A549 (cell line): ENCODE measurements around the gene CLDND1. TPM values are rescaled to one million over a fixed set of nuclear protein-coding genes. Genes with fewer than 3 reads are reported as not detected.
"Not testable (repeated sequence)": the region's sequence is repeated elsewhere in the genome, so short reads cannot be mapped to it uniquely, and the experiment has no call there.

Source experiments
- ATAC-seq, 2 experiments: fragments of 200-7000 bp in 1 of 2; fragments of >200 bp in 1 of 2; cut with Nextera tagmentation in 1 of 2; cut with Tn5 transposase in 1 of 2; 3 replicates each; pipeline versions ENCODE4 v1.8.0 to v1.9.1; 2018 to 2020; ENCODE audit warnings: mild to moderate bottlenecking in 1 of 2, moderate library complexity in 1 of 2
- CTCF ChIA-PET: fragments of 300-600 bp; sonication (Branson Sonifier 250); formaldehyde crosslinking; extraction: SDS; loops from one replicate; lab custom pipeline; 2021; ENCODE audit warnings: antibody characterized with exemption, inconsistent platforms; lab: Yijun Ruan, JAX
- POLR2A ChIA-PET: fragments of 350-600 bp; formaldehyde crosslinking; extraction: SDS; loops from one replicate; lab custom pipeline; 2021; ENCODE audit warnings: antibody characterized with exemption, inconsistent platforms; lab: Yijun Ruan, JAX
- DNase-seq, 2 experiments: peaks; one replicate each; pipeline versions ENCODE4 v3.0.0 to v3.0.0-alpha.2; 2011 to 2016; ENCODE audit warnings: low read depth in 1 of 2, low spot score in 1 of 2
- FAIRE-seq: peaks from 2 replicates; lab custom pipeline; 2011; peaks lifted over from hg19 to GRCh38; lab: Jason Lieb, UNC
- H3K27ac ChIP-seq, 2 experiments: fragments of >200 bp; sonication (Bioruptor Twin); formaldehyde crosslinking; 3 replicates each; pipeline ENCODE4 v1.5.1; 2016 to 2017
- H3K4me1 ChIP-seq: fragments of >200 bp; sonication (Bioruptor Twin); formaldehyde crosslinking; 3 replicates; pipeline ENCODE4 v1.6.1; 2016
- H3K4me2 ChIP-seq: fragments of >200 bp; sonication (Bioruptor Twin); formaldehyde crosslinking; 3 replicates; pipeline ENCODE4 v1.6.1; 2016
- H3K4me3 ChIP-seq: fragments of >200 bp; sonication (Bioruptor Twin); formaldehyde crosslinking; 3 replicates; pipeline ENCODE4 v1.5.1; 2016
- H3K9me3 ChIP-seq: fragments of >200 bp; sonication (Bioruptor Twin); formaldehyde crosslinking; 3 replicates; pipeline ENCODE4 v1.6.1; 2016
- BCL3 ChIP-seq: fragments of >200 bp; sonication (Bioruptor Twin); formaldehyde crosslinking; IDR thresholded peaks from 3 replicates; pipeline ENCODE4 v1.6.1; 2016
- BHLHE40 ChIP-seq: IDR thresholded peaks from 2 replicates; pipeline ENCODE4 v1.6.1; 2012; ENCODE audit warnings: low read depth, low read length, inconsistent platforms
- CBX2 ChIP-seq: fragments of 200-600 bp; sonication (generic); IDR thresholded peaks from 2 replicates; pipeline ENCODE4 v1.6.1; 2016; ENCODE audit warnings: low read depth, mild to moderate bottlenecking, borderline replicate concordance
- CEBPB ChIP-seq, 2 experiments: fragments of >200 bp in 1 of 2; sonication (Bioruptor Twin) in 1 of 2; formaldehyde crosslinking in 1 of 2; IDR thresholded peaks; 2 replicates each; pipeline ENCODE4 v1.6.1; 2012 to 2016
- CTCF ChIP-seq: fragments of >200 bp; sonication (Bioruptor Twin); formaldehyde crosslinking; IDR thresholded peaks from 3 replicates; pipeline ENCODE4 v1.5.1; 2016
- E2F6 ChIP-seq: IDR thresholded peaks from 2 replicates; pipeline ENCODE4 v1.6.1; 2012; ENCODE audit warnings: low read depth, borderline replicate concordance
- EHF ChIP-seq: fragments of 250-450 bp; sonication (Bioruptor Pico); IDR thresholded peaks from 2 replicates; pipeline ENCODE4 v1.5.0; 2020; ENCODE audit warnings: mild to moderate bottlenecking
- EHMT2 ChIP-seq: fragments of 200-600 bp; sonication (generic); IDR thresholded peaks from 2 replicates; pipeline ENCODE4 v1.6.1; 2016; ENCODE audit warnings: antibody characterized with exemption, low read depth, mild to moderate bottlenecking, moderate library complexity
- FOSL2 ChIP-seq, 2 experiments: fragments of 450-650 bp in 1 of 2; fragments of >200 bp in 1 of 2; sonication (Bioruptor Twin) in 1 of 2; formaldehyde crosslinking; IDR thresholded peaks; 2 replicates each; pipeline versions ENCODE4 v1.5.0 to v1.6.1; 2016 to 2020; ENCODE audit warnings: mild to moderate bottlenecking in 1 of 2, moderate library complexity in 1 of 2
- HEYL ChIP-seq: fragments of 250-450 bp; sonication (Bioruptor Pico); IDR thresholded peaks from 2 replicates; pipeline ENCODE4 v1.8.0; 2021; ENCODE audit warnings: mild to moderate bottlenecking, moderate library complexity
- HOXA7 ChIP-seq: fragments of 250-450 bp; sonication (Bioruptor Pico); IDR thresholded peaks from 2 replicates; pipeline ENCODE4 v1.5.0; 2020; ENCODE audit warnings: mild to moderate bottlenecking, moderate library complexity
- HOXB5 ChIP-seq: fragments of 250-450 bp; sonication (Bioruptor Pico); IDR thresholded peaks from 2 replicates; pipeline ENCODE4 v1.5.0; 2020; ENCODE audit warnings: mild to moderate bottlenecking, moderate library complexity
- MAFK ChIP-seq: fragments of 450-650 bp; IDR thresholded peaks from 2 replicates; pipeline ENCODE4 v1.6.1; 2014; ENCODE audit not compliant: partially characterized antibody
- MAZ ChIP-seq: fragments of 150-350 bp; IDR thresholded peaks from 2 replicates; pipeline ENCODE4 v1.6.1; 2014; ENCODE audit warnings: antibody characterized with exemption, low read depth, low read length, borderline replicate concordance
- POLR2A ChIP-seq: IDR thresholded peaks from 2 replicates; pipeline ENCODE4 v1.6.1; 2012; ENCODE audit warnings: mild to moderate bottlenecking, low read length
- RARB ChIP-seq: fragments of 250-450 bp; sonication (Bioruptor Pico); IDR thresholded peaks from 2 replicates; pipeline ENCODE4 v1.8.0; 2021; ENCODE audit warnings: mild to moderate bottlenecking, moderate library complexity
- RCOR1 ChIP-seq: fragments of 150-350 bp; IDR thresholded peaks from 2 replicates; pipeline ENCODE4 v1.6.1; 2014; ENCODE audit warnings: antibody characterized with exemption, low read length, low read depth
- RFX5 ChIP-seq: fragments of 450-650 bp; IDR thresholded peaks from 2 replicates; pipeline ENCODE4 v1.7.1; 2014; ENCODE audit warnings: antibody characterized with exemption, mild to moderate bottlenecking, moderate library complexity
- SMC3 ChIP-seq: fragments of >200 bp; sonication (Bioruptor Twin); formaldehyde crosslinking; IDR thresholded peaks from 3 replicates; pipeline ENCODE4 v1.6.1; 2018; ENCODE audit warnings: inconsistent platforms
- SREBF2 ChIP-seq: fragments of 450-650 bp; IDR thresholded peaks from 2 replicates; pipeline ENCODE4 v1.6.1; 2014; ENCODE audit warnings: mild to moderate bottlenecking, moderate library complexity
- TP53 ChIP-seq: fragments of 250-450 bp; sonication (Bioruptor Pico); IDR thresholded peaks from 2 replicates; pipeline ENCODE4 v1.5.0; 2021; ENCODE audit warnings: mild to moderate bottlenecking, moderate library complexity
- ZC3H11A ChIP-seq: fragments of 450-650 bp; IDR thresholded peaks from 2 replicates; pipeline ENCODE4 v1.6.1; 2014; ENCODE audit warnings: antibody characterized with exemption, mild to moderate bottlenecking
- WGBS: methylation state at CpG from one replicate; pipeline ENCODE4 v1.1.6; 2017; ENCODE audit errors: missing lambda C conversion rate; 5-methylcytosine and 5-hydroxymethylcytosine counted together
- polyA plus RNA-seq, 4 experiments: library from polyadenylated mRNA; depleted of rRNA in 3 of 4; stranded (reverse); fragments of >200 nt; fragmentation: RNase III in 1 of 4; extraction: RNeasy Plus Mini Kit Qiagen cat#74134 plus additional on column Dnase treatment in 1 of 4; gene quantifications; 2 replicates in 3 of 4; 3 replicates in 1 of 4; pipeline ENCODE4 v1.2.3, GENCODE V29; 2011 to 2017
- TF ChIP-seq, protein P1 (sequence below): fragments of 250-450 bp; sonication (Bioruptor Pico); IDR thresholded peaks from 2 replicates; pipeline ENCODE4 v1.5.0; 2020; ENCODE audit warnings: low read depth, mild to moderate bottlenecking, moderate library complexity
- TF ChIP-seq, protein P2 (sequence below): fragments of >200 bp; sonication (Bioruptor Twin); formaldehyde crosslinking; IDR thresholded peaks from 2 replicates; pipeline ENCODE4 v1.6.1; 2016
- TF ChIP-seq, protein P3 (sequence below): fragments of 250-450 bp; sonication (Bioruptor Pico); IDR thresholded peaks from 2 replicates; pipeline ENCODE4 v1.5.0; 2021; ENCODE audit warnings: mild to moderate bottlenecking, moderate library complexity, borderline replicate concordance

The CLDND1 gene
- polyA plus RNA-seq, 2 of the 4 experiments (the other 2 are of a cell fraction) = 49.0 to 150 TPM

DNA sequence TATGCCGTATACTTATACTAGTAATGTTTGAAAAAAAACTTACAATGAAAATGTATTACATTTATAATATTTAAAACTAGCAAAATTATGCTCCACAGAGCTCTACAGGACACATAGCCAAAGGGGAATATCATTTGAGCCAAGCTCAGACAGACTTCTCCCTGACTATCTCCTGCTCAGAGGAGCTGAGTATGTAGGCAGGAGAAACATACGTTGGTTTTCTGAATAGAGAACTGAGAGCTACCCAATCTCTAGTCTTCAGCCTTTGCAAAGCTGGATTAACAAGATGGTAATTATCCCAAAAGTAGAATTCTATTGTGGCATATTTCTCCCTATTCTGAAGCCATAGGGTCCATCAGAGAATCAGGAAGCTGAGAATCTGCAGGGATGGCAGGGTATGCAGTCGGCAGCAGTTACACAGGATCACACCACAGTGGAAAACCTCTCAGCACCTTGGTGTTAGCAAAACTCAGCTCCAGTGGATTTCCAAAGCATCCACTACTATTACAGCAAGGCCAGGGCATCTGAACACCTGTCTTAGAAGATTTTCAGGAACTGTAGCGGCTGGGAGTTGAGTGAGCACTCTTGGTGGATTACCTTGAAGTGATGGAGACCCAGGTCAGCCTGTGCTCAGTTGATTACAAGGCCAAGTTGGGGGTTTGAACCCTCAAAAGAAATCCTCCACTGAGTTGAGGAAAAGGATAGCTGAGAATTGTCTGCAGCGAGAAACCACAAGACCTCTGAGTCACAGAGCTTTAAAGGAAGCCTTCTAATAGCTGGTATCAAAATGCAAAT lies 39.2 kb upstream of the CLDND1 start:
- TF ChIP-seq, protein P1, sequence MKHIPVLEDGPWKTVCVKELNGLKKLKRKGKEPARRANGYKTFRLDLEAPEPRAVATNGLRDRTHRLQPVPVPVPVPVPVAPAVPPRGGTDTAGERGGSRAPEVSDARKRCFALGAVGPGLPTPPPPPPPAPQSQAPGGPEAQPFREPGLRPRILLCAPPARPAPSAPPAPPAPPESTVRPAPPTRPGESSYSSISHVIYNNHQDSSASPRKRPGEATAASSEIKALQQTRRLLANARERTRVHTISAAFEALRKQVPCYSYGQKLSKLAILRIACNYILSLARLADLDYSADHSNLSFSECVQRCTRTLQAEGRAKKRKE (CRISPR knock-in tag) = no peak
- no peak for TF ChIP-seq FOSL2 (IDR thresholded peaks at IDR 0.05)
- TF ChIP-seq FOSL2 (CRISPR knock-in tag; IDR thresholded peaks at IDR 0.05) = no peak
- no peak for TF ChIP-seq SREBF2
- TF ChIP-seq EHF (CRISPR knock-in tag) = no peak
- TF ChIP-seq CEBPB (IDR thresholded peaks at IDR 0.05) = no peak
- no peak for TF ChIP-seq POLR2A
- no peak for TF ChIP-seq HOXB5 (CRISPR knock-in tag)
- TF ChIP-seq SMC3 = no peak
- no peak for TF ChIP-seq BHLHE40
- Histone ChIP-seq H3K4me2 (no peak overlapping the region), H3K27ac (no peak overlapping the region), H3K4me3 (no peak overlapping the region), H3K4me1 (no peaks in the 10 kb centered on the region), H3K9me3 (no peaks in the 10 kb centered on the region)
- FAIRE-seq (no peak), DNase-seq (no peak), ATAC-seq (no peak)
- 38% methylated on average over 5 of the region's 5 CpGs for WGBS
- ChIA-PET POLR2A (no interaction called here), CTCF (interaction anchor here (1.3 kb wide), 1 partner anchor 12 kb away, joined by 4 read pairs; no protein-coding TSS in a partner anchor)

DNA sequence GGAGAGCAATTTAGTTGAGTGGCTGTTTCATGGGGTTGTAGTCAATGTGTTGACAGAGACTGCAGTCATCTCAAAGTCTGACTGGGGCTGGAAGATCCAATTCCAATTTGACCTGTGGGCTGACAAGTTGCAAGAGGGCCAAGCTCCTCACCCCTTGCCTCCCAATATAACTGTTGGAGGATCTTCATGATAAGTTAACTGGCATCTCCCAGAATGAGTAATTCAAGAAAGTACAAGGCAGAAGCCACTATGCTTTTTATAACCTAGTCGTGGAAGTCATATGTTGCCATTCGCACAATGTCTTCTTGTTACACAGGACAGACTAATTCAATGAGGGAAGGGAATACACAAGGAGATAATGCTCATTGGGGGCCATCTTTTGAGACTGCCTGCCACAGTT lies 38.2 kb upstream of the CLDND1 start:
- no peak overlapping the region for H3K27ac ChIP-seq
- no peak for TF ChIP-seq CTCF
- TF ChIP-seq HOXA7 (CRISPR knock-in tag) = no peak
- TF ChIP-seq TP53 (CRISPR knock-in tag) = no peak
- TF ChIP-seq MAZ = no peak
- TF ChIP-seq, protein P2, sequence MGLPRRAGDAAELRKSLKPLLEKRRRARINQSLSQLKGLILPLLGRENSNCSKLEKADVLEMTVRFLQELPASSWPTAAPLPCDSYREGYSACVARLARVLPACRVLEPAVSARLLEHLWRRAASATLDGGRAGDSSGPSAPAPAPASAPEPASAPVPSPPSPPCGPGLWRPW = no peak
- TF ChIP-seq E2F6 = no peak
- TF ChIP-seq, protein P3, sequence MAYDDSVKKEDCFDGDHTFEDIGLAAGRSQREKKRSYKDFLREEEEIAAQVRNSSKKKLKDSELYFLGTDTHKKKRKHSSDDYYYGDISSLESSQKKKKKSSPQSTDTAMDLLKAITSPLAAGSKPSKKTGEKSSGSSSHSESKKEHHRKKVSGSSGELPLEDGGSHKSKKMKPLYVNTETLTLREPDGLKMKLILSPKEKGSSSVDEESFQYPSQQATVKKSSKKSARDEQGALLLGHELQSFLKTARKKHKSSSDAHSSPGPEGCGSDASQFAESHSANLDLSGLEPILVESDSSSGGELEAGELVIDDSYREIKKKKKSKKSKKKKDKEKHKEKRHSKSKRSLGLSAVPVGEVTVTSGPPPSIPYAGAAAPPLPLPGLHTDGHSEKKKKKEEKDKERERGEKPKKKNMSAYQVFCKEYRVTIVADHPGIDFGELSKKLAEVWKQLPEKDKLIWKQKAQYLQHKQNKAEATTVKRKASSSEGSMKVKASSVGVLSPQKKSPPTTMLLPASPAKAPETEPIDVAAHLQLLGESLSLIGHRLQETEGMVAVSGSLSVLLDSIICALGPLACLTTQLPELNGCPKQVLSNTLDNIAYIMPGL (CRISPR knock-in tag) = no peak
- no peak for TF ChIP-seq RFX5
- TF ChIP-seq MAFK = no peak
- TF ChIP-seq HEYL = no peak
- TF ChIP-seq HOXB5 (CRISPR knock-in tag) = no peak
- TF ChIP-seq EHMT2 = no peak
- no peak for TF ChIP-seq RCOR1
- TF ChIP-seq BHLHE40 = no peak
- no peak for TF ChIP-seq RARB
- TF ChIP-seq ZC3H11A = no peak
- TF ChIP-seq FOSL2 (IDR thresholded peaks at IDR 0.05) = no peak
- no peak for TF ChIP-seq FOSL2 (CRISPR knock-in tag; IDR thresholded peaks at IDR 0.05)
- TF ChIP-seq EHF (CRISPR knock-in tag) = no peak
- TF ChIP-seq BCL3 = no peak
- TF ChIP-seq CBX2 = no peak
- H3K4me3 ChIP-seq = no peak overlapping the region
- ChIA-PET CTCF (no interaction called here), POLR2A (no interaction called here)
- ATAC-seq (no peak), DNase-seq (no peak), FAIRE-seq (no peak)
- H3K4me1 ChIP-seq = no peaks in the 10 kb centered on the region
- no peak overlapping the region for H3K4me2 ChIP-seq
- 56% methylated on average over 2 of the region's 2 CpGs for WGBS
- no peaks in the 10 kb centered on the region for H3K9me3 ChIP-seq

DNA sequence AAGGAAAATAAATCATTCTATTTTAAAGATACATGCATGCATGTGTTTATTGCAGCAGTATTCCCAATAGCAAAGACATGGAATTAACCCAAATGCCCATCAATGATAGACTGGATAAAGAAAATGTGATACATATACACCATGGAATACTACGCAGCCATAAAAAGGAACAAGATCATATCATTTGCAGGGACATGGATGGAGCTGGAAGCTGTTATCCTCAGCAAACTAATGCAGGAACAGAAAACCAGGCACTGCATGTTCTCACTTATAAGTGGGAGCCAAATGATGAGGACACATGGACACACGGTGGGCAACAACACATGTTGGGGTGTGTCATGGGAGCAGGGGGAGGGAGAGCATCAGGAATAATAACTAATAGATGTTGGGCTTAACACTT lies 37.1 kb upstream of the CLDND1 start:
- H3K27ac ChIP-seq, CTCF ChIA-PET, FAIRE-seq, DNase-seq, H3K9me3 ChIP-seq, POLR2A ChIA-PET, H3K4me1 ChIP-seq, H3K4me2 ChIP-seq, H3K4me3 ChIP-seq, ATAC-seq: not testable (repeated sequence)
- WGBS = 48% methylated on average over 2 of the region's 2 CpGs
